GM12874 (cell line): ENCODE data around the gene DRD4.

Experiments
- CTCF ChIP-seq: IDR thresholded peaks from 2 replicates; pipeline ENCODE4 v1.5.1; 2011; ENCODE audit warnings: low read depth, mild to moderate bottlenecking, control low read depth, low read length, moderate library complexity; ENCODE audit not compliant: insufficient read depth

DRD4 gene

GRCh38 chr11:624705-625635, 12.1 kb upstream of the DRD4 start, which contains the start of gene CDHR5:
Gene CDHR5, minus strand, starts transcription at chr11:624955. Its CDS starts 53 bp downstream, at chr11:624902.
- TF ChIP-seq CTCF: no peak

GRCh38 chr11:625636-626268, 11.3 kb upstream of the DRD4 start:
- TF ChIP-seq CTCF: no peak

GRCh38 chr11:626475-627307, 10.4 kb upstream of the DRD4 start, which contains the start of gene SCT:
Gene SCT, minus strand, starts transcription at chr11:627181. Its CDS starts 38 bp downstream, at chr11:627143.
- TF ChIP-seq CTCF: no peak

- no peak for TF ChIP-seq CTCF
These were observed 9.8 kb upstream of the DRD4 start for GRCh38 chr11:627308-627576.

- no peak for TF ChIP-seq CTCF
These were observed 9.0 kb upstream of the DRD4 start for GRCh38 chr11:628056-628455.

- TF ChIP-seq CTCF: no peak
These were observed 7.9 kb upstream of the DRD4 start for GRCh38 chr11:629237-629583.

- TF ChIP-seq CTCF: no peak
These were observed 6.2 kb upstream of the DRD4 start for GRCh38 chr11:630871-631270.
